ENCODE results near the gene LPAR1. TPM values are rescaled to one million over a fixed set of nuclear protein-coding genes. Genes with fewer than 3 reads are reported as not detected.

The LPAR1 gene
- polyA plus RNA-seq, 3 donors: 15.1 to 18.1 (median 17.5) TPM

- Histone ChIP-seq H3K4me3 (replicated peaks in 1 of 3; ENCODE audit: low read depth in 2 of 3, low read length in 3 of 3) (no peak overlapping the region), H3K27ac (ENCODE audit: low read depth in 1 of 2, low read length in 2 of 2) (no peak overlapping the region), H3K79me2 (ENCODE audit: insufficient read depth, low read length) (peaks cover 9% of the 10 kb centered on the region), H2AFZ (ENCODE audit: insufficient read depth, low read depth, low read length, poor library complexity, severe bottlenecking) (no peak overlapping the region), H3K9me3 (replicated peaks in 1 of 2; ENCODE audit: control insufficient read depth in 1 of 2, insufficient read depth in 1 of 2, low read length in 2 of 2) (no peaks in the 10 kb centered on the region), H3K9ac (ENCODE audit: insufficient read depth, low read length, poor library complexity, severe bottlenecking) (no peak overlapping the region), H4K20me1 (ENCODE audit: insufficient read depth, low read length) (peaks cover 90% of the 10 kb centered on the region), H3K4me2 (replicated peaks; ENCODE audit: extremely low read depth, low read length, poor library complexity, severe bottlenecking) (no peak overlapping the region), H3K36me3 (replicated peaks in 1 of 2; ENCODE audit: control insufficient read depth in 1 of 2, insufficient read depth in 2 of 2, low read length in 2 of 2) (no peaks in the 10 kb centered on the region), H3K27me3 (ENCODE audit: control insufficient read depth in 2 of 2, insufficient read depth in 2 of 2, low read length in 2 of 2) (peaks cover 0 to 3% of the 10 kb centered on the region in 2 donors), H3K4me1 (ENCODE audit: control insufficient read depth in 1 of 2, insufficient read depth in 2 of 2, low read length in 2 of 2) (peaks cover 6 to 7% of the 10 kb centered on the region in 2 donors)
- 0% methylated on average over 1 of the region's 1 CpG for WGBS (ENCODE audit: insufficient coverage)
- intact Hi-C loops (cut with micrococcal nuclease): no loop called here
- peaks cover 1 to 6% (median 5%) of the 10 kb centered on the region in 3 donors for H3K27me3 Mint-ChIP-seq (ENCODE audit: low read depth in 3 of 3)
- peaks cover 11% of the 10 kb centered on the region for H3K4me1 Mint-ChIP-seq
- peaks cover 0 to 10% (median 2%) of the 10 kb centered on the region in 7 donors for H3K9me3 Mint-ChIP-seq
- no peak overlapping the region for H3K4me3 Mint-ChIP-seq
- no peak overlapping the region for H3K27ac Mint-ChIP-seq
- no peak for DNase-seq
- H3K36me3 Mint-ChIP-seq: peaks cover 10 to 12% of the 10 kb centered on the region in 2 donors
- no peak for TF ChIP-seq CTCF (IDR thresholded peaks at IDR 0.05)
Measured at GRCh38 chr9:110986529-110986928, 51.7 kb downstream of the LPAR1 start.

- H3K36me3 ChIP-seq (replicated peaks in 1 of 2; ENCODE audit: control insufficient read depth in 1 of 2, insufficient read depth in 2 of 2, low read length in 2 of 2): no peaks in the 10 kb centered on the region
- H3K27ac ChIP-seq (ENCODE audit: low read depth in 1 of 2, low read length in 2 of 2): no peak overlapping the region
- H3K27ac Mint-ChIP-seq: peak overlapping the region in 1 of 7 donors; percentile 16
- H3K27me3 ChIP-seq (ENCODE audit: control insufficient read depth in 2 of 2, insufficient read depth in 2 of 2, low read length in 2 of 2): peaks cover 0 to 3% of the 10 kb centered on the region in 2 donors
- H3K9me3 ChIP-seq (replicated peaks in 1 of 2; ENCODE audit: control insufficient read depth in 1 of 2, insufficient read depth in 1 of 2, low read length in 2 of 2): no peaks in the 10 kb centered on the region
- peaks cover 0 to 7% (median 2%) of the 10 kb centered on the region in 7 donors for H3K9me3 Mint-ChIP-seq
- H3K9ac ChIP-seq (ENCODE audit: insufficient read depth, low read length, poor library complexity, severe bottlenecking): no peak overlapping the region
- H3K27me3 Mint-ChIP-seq (ENCODE audit: low read depth in 3 of 3): peaks cover 1 to 4% (median 1%) of the 10 kb centered on the region in 3 donors
- 44% methylated on average over 1 of the region's 2 CpGs for WGBS (ENCODE audit: insufficient coverage)
- H2AFZ ChIP-seq (ENCODE audit: insufficient read depth, low read depth, low read length, poor library complexity, severe bottlenecking): no peak overlapping the region
- H3K4me1 Mint-ChIP-seq: peaks cover 11% of the 10 kb centered on the region
- peaks cover 6 to 8% of the 10 kb centered on the region in 2 donors for H3K36me3 Mint-ChIP-seq
- DNase-seq: no peak
- H3K4me1 ChIP-seq (ENCODE audit: control insufficient read depth in 1 of 2, insufficient read depth in 2 of 2, low read length in 2 of 2): peaks cover 6 to 7% of the 10 kb centered on the region in 2 donors
- peaks cover 9% of the 10 kb centered on the region for H3K79me2 ChIP-seq (ENCODE audit: insufficient read depth, low read length)
- H3K4me3 Mint-ChIP-seq: no peak overlapping the region
- H3K4me3 ChIP-seq (replicated peaks in 1 of 3; ENCODE audit: low read depth in 2 of 3, low read length in 3 of 3): no peak overlapping the region
- intact Hi-C loops (cut with micrococcal nuclease): no loop called here
- H3K4me2 ChIP-seq (replicated peaks; ENCODE audit: extremely low read depth, low read length, poor library complexity, severe bottlenecking): no peak overlapping the region
- H4K20me1 ChIP-seq (ENCODE audit: insufficient read depth, low read length): peaks cover 91% of the 10 kb centered on the region
- no peak for TF ChIP-seq CTCF (IDR thresholded peaks at IDR 0.05)
Measured at GRCh38 chr9:110984890-110985437, 53.3 kb downstream of the LPAR1 start.
